Inflammatory macrophage treated with lipopolysaccharide for 4 hours (primary cell): ENCODE data around the gene ABCA8.
A peak's percentile ranks its signal among the peaks of the same experiment; 100 is the strongest.

Experiments used
- DNase-seq: peaks from one replicate; pipeline ENCODE4 v3.0.0-alpha.2; 2020

The ABCA8 gene

DNA sequence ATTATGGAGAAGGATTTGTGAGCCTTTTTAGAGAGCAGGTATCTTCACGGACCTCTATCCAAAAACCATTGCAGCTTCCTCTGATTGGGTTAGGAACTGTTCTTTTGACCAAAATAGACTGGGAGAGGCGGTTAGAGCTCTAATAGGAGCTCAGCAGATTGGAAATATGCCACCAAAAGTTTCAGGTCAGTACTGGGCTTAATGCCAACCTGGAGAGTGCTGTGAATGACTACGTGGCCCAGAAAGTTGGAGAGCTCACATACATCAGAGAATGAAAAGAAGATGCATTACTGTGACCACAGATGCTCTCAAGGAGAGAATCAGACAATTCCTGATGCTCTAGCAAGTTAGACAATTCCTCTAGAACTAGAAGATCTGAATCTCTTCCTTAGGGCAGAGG lies 86.5 kb downstream of the ABCA8 start:
- DNase-seq, result no peak

- DNase-seq, result no peak
Observed at GRCh38 chr17:68867759-68868516, 87.3 kb downstream of the ABCA8 start.

DNA sequence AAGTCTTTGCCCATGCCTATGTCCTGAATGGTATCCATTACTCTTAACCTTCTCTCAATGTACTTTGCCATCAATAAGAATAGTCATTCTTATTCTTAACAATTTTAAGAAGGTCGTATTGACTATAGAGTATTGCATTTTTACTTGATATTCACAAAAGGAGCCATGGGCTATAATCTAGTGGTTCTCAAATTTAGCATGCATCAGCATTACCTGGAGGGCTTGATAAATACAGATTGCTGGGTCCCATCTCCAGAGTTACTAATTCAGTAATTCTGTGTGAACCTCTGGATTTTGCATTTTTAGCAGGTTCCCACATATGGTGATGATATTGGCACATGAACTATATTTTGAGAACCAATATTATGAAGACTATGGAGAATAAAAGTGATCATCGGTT lies 89.6 kb downstream of the ABCA8 start:
- no peak for DNase-seq

GRCh38 chr17:68863091-68863652 lies 92.0 kb downstream of the ABCA8 start:
- no peak for DNase-seq

- DNase-seq, result no peak
Observed at GRCh38 chr17:68861602-68862001, 93.6 kb downstream of the ABCA8 start.

DNA sequence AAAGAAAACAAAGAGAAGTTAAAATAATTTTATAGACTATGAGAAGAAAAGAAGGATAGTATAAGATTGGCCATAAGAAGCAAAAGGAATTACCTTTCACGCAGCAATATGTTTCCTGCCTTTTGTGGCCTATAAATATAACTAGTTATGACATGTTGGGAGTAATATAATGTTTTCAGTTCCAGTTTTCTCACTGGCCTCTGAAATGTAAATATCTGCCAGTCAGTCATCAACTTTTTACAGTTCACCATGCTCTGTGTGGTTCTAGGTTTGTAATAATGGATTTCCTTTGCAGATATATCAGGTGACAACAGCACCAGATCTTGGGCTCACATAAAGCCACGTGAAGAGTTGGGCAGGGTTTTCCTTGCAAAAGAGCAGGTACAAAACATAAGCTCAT lies 94.3 kb downstream of the ABCA8 start:
- DNase-seq, result no peak

DNA sequence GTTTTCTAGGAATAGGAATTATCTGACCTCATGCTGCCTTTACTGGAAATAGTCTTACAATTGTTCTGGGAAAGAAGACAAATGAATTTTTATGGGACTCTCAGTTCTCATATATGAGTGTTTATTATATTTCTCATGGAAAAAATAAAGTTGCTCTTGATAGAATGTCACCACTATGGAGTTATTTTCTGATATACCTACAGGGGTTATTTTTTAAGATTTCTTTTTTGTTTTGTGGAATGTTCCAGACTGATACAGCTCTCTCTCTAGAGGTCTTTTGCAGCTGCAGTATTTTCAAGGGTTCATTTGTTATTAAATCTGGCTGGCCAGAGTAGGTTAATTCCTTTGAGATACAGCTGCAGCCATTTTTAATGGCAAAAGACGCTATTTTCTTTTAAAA lies 100.7 kb downstream of the ABCA8 start:
- DNase-seq, result no peak

- DNase-seq, result no peak
Observed at GRCh38 chr17:68853439-68853838, 101.8 kb downstream of the ABCA8 start.

- DNase-seq, result no peak
Observed at GRCh38 chr17:68853036-68853435, 102.2 kb downstream of the ABCA8 start.

DNA sequence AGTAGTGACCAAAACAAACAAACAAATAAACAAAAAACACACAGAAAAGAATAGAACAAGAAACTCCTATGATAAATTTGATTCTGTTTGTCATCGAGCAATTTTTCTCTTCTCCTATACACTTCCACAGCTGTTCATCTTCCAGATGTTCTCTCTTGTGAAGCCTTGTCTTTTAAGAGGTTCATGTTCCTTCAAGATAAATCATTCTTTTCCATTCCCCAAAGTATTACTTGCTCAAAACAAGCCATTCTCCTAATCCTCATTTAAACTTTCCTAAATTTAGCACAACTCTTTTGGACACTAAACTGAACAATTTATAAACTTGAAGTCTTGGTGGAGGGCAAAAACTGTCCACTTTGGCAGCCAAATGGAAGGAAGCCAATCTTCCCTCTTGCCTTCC lies 103.3 kb downstream of the ABCA8 start:
- DNase-seq, result no peak

DNA sequence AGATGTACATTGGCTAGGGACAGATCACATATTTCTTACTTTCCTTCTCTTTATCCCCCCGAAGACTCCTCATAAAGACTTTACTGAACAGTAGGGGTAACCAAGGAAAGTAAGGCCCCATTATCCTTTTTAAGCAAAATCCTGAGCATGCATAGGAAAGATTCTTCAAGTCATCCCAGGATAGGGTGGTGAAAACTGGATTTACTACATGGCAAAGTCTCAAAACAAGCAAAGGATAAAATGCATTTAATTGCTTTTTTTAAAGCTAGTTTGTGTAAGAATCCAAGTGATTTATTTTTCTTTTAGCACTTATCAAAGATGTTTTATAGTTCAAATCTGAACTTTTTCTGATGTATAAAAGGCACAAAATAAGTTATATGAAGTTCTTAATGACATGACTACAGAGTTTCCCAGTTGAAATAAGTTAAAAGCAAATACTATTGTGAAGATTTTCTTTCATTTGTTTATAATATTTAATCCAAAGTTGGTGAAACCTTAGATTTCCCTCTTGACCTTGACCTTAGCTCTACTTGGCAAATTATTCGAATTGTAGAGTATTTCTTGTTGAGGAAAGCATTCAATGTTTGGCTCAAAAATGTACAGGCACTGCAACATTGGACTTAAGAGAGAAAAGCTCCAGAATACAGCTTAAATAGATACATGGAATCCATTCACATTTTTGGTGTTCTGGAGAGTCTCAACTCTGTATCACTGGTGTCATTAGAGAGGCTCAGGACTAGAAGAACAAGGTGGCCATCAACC lies 104.3 kb downstream of the ABCA8 start:
- no peak for DNase-seq

DNA sequence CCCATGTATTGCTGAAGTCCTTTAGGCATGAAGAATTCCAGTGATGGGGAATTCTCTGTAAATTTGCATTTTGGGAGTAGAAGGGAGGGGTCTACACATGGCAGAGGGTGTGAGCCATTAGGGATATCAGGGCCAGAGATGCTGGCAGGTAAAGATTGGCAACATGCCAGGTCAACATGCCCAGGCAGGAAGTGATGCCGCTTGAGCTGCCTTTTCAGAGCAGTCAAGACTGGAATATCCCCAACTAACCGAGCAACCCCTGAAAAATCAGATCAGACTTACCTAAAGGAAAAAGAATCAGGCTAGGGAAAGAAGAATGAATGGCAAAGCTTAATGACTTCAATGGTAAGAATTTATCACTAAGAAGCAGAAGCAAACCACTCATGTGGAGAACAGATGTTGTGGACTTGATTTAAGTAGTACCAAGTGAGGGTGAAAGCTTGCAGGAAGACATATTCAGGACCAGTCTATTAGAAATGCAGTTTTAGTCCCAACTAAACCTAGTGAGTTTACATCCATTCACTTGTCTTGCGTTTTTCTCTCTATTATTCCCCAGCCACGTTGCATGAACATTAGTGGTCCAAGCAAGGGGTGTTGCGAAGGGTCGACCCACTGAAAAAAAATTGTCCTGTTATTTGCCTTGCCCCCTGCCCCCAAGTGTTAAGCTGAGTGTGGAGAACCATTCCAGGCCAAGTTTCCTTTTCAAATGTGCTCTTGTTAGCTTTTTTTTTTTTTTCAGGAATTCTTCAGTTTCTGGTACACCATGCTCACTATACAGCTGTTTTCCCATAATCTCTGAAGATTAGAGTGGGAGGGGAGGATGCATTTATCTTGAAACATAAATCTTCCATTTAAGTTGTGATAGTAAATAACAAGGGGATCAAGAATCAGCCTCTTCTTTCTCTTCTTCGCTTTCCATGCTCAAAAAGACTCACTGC lies 105.2 kb downstream of the ABCA8 start:
- no peak for DNase-seq

- DNase-seq, result no peak
Observed at GRCh38 chr17:68847711-68848110, 107.5 kb downstream of the ABCA8 start.

- DNase-seq, result no peak
Observed at GRCh38 chr17:68843522-68843921, 111.7 kb downstream of the ABCA8 start.

- peak; percentile 5 for DNase-seq
Observed at GRCh38 chr17:68840073-68840472, 115.1 kb downstream of the ABCA8 start.

DNA sequence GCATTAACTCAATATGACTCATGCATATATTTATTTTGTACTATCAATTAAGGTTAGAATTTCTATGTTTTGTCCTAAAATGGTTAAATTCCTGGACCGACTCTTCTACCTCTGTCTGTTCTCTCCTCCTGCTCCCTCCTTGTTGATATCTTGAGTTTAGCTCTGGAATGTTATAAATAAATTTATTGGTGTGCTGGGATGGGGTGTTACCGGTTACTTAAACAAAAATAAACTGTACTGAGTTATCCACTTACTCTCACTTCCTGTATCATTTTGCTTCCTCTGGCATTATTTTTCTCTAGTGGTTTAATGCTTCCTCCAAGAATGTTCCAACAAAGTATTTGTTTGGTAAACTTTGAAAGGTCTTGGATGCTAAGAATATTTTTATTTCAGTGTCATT lies 120.1 kb downstream of the ABCA8 start:
- DNase-seq, result peak; percentile 10

- DNase-seq, result no peak
Observed at GRCh38 chr17:68834328-68834836, 120.8 kb downstream of the ABCA8 start.

GRCh38 chr17:68832109-68832802 lies 122.9 kb downstream of the ABCA8 start:
- DNase-seq, result peak; percentile 48

GRCh38 chr17:68831170-68831569 lies 124.0 kb downstream of the ABCA8 start:
- DNase-seq, result no peak

- no peak for DNase-seq
Observed at GRCh38 chr17:68830313-68830712, 124.9 kb downstream of the ABCA8 start.

DNA sequence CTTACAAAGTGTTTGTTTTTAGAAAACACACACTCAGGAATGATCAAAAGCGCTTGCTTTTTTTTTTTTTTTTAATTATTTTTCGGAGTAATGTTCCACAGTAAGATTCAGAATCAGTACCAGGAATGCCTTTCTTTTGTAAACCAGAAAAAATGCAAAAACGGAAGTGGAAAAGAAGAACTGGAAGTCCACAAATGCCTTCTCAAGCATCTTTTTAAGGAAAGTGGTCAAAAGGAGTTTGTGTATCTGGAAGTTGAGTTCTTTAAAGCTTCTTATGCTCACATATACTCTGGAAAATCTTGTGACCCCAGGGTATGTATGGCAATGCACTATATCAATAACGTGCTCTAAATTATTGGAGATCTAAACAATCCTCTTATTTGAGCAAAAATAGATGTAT lies 126.0 kb downstream of the ABCA8 start:
- peak; percentile 43 for DNase-seq

- DNase-seq, result no peak
Observed at GRCh38 chr17:68824707-68825106, 130.5 kb downstream of the ABCA8 start.
